GM15510 (cell line): Measurements from ENCODE around the gene RUNDC1.

Experiments
- POLR2A ChIP-seq: IDR thresholded peaks from 3 replicates; pipeline ENCODE4 v1.6.1; 2011; ENCODE audit warnings: borderline replicate concordance; ENCODE audit not compliant: insufficient read length; ENCODE audit errors: extremely low read depth

Gene RUNDC1

DNA sequence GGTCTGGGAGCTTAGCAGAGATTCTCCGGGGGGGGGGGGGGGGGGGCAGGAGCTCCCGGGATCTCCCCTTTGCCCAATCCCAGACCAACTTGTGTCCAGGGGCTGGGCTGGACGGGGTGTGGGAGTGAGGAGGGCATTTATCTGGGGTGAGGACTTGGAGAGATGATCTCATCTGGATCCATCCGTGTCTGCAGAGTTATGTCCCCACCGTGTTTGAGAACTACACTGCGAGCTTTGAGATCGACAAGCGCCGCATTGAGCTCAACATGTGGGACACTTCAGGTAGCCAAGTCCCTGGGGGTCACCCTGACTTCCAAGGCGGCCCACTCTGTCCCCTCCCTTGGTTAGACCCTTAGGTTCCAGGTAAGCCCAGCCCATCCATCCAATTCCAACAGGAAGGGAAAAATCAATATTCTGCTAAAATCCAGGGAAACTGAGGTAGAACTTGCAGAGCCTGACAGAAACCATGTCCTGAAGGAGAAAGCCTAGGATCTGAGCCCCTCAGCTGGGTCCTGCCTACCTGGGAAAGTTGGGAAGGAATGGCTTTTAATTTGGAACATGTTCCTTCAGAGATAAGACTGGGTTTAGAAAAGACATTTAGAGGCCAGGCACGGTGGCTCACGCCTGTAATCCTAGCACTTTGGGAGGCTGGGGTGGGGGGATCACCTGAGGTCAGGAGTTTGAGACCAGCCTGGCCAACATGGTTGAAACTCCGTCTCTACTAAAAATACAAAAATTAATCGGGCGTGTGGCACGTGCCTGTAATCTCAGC is 45.6 kb downstream of the RUNDC1 start:
- no peak for TF ChIP-seq POLR2A

DNA sequence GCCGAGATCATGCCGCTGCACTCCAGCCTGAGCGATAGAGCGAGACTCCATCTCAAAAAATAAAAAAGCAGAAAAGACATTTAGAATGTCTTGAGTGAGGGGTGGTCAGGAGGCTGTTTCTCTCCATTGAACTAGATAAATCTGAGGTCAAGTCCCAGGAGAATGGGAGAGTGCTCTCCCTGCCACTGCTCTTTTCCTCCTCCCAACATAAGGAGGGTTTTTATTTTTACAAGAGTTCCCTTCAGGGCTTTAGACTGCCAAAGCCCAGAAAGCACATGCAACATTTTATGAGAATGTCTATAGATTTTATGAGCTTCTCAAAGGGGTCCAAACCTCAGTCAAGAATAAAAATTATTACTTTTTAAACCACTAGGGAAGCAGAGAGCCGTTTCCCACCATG is 46.2 kb downstream of the RUNDC1 start:
- TF ChIP-seq POLR2A, result no peak

DNA sequence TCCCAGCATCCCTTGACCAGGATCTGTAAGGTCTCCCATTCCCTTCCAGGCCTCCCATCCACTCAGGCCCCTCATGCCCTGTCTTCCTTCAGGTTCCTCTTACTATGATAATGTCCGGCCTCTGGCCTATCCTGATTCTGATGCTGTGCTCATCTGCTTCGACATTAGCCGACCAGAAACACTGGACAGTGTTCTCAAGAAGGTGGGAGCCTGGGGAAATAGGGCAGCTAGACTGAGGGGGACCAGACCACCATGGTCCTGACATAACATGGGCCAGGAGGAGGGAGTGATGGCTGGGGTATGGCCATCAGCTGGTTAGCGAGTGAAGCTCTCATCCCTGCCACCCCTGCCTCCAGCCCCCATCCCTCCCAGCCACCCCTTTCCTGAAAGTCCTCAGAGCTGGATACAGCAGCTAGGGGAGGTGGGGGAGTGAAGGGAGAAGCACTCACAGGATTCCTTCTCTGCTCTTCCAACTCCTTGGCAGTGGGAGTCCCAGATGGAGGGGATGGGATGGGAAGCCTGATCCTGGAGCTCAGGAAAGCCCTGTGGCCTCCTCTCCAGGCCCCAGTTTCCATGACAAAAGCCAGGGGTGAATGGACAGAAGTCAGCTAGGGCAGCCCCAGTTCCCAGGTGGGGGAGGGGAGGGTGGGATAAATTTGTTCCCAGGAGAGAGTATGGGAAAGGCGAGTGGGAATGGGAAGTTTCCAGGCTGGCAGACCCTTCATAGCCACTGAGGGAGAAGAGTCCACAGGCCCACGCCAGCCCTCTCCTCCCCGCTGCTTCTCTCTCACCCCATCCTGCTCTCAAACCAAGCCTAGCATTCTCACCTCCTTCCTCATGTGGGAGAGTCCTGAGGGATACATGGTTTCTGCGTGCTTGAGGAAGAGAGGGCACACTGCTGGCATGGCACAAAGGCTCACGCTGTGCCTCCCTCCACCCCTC is 47.0 kb downstream of the RUNDC1 start:
- TF ChIP-seq POLR2A, result no peak

DNA sequence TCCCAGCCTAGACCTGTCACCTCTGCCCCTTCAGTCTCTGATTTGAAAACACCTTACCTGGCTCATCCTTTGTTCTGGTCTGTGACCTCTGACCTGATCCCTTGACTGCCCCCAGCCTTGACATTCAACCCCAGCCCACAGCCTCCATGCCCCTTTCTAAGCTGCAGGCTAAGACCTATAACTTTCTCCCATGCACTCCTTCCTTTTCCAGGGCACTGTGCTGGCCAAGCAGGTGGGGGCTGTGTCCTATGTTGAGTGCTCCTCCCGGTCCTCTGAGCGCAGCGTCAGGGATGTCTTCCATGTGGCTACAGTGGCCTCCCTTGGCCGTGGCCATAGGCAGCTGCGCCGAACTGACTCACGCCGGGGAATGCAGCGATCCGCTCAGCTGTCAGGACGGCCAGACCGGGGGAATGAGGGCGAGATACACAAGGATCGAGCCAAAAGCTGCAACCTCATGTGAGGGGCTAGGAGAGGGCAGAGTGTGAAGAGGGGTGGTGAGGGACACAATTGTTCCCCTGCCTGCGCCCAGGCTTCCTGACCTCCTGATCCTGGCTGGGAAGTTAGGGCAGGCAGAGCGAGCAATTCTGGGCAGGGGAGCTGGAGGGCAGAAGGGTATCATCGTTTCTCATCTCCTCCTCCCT is 48.0 kb downstream of the RUNDC1 start:
- TF ChIP-seq POLR2A, result no peak

DNA sequence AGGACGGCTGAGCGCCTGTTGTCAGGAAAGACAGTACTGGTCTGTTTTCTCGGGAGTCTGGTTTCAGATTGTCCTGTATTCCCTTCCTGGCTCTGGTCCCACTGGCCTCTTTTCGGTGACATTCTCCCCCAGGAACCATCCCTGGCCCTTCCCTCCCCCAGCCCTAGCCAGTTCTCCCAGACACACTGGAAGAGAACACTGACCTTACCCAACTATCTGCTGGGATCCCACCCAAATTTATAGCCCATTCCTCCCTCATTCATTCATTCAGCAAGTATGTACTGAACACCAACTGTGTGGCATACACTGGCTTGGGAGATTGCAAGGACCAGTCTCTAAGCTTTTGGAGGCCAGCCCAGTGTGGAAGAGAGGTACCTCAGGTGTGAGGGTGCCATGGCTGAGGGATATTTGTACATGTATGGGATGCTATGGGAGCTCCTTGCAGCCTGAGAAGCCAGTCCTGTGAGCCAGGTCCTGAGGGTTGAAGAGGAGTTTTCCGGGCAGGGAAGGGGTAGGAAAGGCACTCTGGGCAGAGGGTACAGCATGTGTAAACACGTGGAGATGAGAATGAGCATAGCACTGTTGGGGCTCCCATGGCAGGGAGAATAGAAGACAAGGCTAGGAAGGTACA is 49.9 kb downstream of the RUNDC1 start:
- TF ChIP-seq POLR2A, result no peak

DNA sequence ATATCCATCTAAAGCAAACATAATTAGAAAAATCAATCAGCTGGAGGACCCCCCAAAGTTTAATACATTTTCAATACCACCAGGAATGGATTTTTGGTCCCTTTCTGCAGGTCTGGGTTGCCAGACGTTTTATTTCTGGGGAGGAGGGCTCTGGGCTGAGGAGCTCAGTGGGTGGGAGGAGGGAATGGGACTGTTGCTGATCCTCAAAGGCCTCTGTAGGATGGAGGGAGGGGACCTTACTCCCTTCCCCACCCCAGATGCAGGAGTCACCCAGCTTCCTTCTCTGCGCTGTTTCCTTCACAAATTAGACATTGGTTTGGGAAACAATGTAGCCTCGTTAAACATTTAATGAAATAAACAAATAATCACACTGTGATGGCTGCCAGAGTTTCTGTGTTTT is 51.3 kb downstream of the RUNDC1 start:
- TF ChIP-seq POLR2A, result no peak

DNA sequence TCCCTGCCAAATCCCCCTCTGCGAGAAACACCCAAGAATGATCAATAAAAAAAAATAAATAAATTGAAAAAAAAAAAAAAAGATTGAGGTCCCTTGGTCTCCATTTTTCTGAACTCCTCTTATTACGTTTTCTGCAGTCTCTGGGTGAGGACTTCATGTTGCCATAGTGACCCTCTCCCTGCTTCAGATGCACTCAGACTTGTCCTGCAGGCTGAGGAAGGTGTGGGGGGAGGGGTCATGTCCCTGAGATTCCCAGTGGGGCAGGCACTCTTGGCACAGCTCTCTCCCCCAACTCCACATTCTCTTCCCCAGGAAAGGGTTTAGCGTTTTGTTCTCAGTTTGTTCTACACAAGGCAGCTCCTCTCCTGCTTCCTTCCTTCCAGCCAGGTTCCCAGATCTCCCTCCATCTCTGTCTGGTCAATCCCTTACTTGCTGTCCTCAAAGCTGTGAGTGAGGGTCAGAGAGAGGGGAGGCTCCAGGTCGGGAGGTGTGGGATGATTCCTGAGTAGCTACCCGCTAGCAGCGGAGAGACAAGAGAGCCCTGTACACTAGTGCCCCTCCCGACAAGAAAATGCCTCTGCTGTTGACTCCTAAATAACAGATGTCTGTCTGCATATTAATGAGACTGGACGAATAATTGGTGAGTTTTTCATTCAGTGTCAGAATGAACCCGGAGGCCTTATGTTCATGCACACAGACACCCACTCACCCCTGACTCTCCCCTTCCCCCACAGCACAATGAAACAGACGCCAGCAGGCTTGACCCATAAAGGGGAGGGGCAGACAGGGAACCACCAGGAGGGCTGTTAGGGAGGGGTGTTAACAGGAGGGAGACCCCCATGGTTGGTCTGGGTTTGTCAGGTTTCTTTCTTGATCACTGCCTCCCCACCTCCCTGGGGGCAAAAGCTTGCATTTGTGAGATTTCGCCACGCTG is 53.9 kb downstream of the RUNDC1 start:
- TF ChIP-seq POLR2A, result no peak

DNA sequence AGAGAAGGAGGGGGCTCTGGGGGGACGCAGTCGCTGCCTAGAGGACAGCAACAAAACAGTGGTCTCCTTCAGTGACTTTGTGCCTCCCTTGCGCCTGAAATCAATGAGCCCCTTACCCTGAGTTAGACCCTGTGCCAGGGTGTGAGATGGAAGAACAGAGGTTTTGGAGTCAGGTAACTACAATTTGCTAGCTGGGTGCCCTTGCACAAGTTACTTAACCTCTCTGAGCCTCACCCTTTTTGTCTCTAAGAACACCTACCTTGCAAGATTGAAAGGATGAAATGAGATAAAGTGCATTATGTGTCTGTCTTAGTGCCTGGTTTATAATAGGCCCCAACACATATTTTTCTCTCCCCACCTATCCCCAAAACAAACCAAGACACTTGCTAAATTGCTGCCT is 54.5 kb downstream of the RUNDC1 start:
- no peak for TF ChIP-seq POLR2A

DNA sequence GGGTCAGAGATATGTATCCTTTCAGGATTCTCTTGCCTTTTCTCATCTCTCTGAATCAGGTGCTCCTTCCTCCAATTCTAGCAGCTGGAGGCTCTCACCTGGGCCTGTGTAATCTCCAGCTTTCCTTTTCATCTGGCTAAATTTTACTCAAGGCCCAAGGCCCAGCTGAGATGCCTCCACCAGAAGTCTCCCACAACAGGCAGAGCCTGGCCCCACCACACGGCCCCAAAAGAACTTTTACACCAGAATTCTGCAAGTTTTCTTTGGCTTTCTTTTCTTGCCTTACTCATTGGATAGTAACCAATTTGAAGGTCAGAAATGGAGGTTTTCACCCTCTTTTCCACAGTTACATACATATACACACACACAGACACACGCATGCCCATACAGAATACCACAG is 59.3 kb downstream of the RUNDC1 start:
- TF ChIP-seq POLR2A, result no peak

DNA sequence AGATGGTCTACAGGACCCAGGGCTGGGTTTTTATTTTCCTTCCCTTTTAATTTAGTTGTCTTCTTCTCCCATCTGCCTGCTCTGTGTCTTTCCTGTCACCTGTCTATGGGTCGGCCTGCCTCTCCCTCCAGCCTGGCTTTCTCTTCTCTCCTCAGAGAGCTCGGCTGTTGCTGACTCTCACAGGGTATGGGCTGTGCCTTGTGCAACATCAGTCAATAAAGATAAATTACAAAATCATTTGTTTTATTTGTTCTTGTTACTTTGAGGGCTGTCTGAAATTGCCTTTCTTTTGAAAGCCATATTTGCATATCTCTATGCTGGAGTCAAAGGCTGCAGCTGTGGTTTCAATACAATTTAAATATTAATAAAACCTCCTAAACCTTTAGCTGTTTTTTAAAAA is 60.3 kb downstream of the RUNDC1 start:
- no peak for TF ChIP-seq POLR2A

DNA sequence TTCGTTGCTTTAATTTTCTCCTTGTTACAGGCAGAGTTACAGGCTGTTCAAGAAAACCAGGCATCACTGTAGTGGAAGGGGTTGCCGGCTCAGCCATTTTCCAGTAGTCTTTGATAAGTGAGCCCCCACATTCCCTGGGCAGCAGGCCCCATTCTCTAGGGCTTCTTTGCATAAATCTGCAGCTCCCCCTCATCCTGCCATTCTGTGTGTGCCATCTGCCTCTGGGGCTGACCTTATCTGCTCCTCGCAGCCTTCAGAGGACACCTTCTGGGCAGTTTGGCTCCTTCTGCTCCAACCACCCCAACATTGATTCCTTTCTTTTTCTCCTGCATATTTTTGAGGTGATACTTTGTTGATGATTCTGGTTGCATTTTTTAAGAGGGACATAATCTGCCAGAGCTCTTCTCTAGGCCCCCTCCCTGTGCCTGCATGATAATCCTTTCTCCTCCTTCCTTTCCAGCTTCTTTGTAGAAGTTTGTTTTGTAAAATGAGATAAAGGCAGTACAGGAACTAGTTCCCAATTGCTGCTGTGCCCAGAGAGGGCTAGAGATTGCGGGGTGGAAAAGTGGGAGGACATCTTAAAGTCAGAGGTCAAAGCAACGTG is 61.8 kb downstream of the RUNDC1 start:
- no peak for TF ChIP-seq POLR2A
